A549 (cell line): ENCODE measurements around the gene PTPRN2. TPM values are rescaled to one million over a fixed set of nuclear protein-coding genes. Genes with fewer than 3 reads are reported as not detected.

Source experiments
- ATAC-seq, 2 experiments: fragments of 200-7000 bp in 1 of 2; fragments of >200 bp in 1 of 2; cut with Nextera tagmentation in 1 of 2; cut with Tn5 transposase in 1 of 2; 3 replicates each; pipeline versions ENCODE4 v1.8.0 to v1.9.1; 2018 to 2020; ENCODE audit warnings: mild to moderate bottlenecking in 1 of 2, moderate library complexity in 1 of 2
- CTCF ChIA-PET: fragments of 300-600 bp; sonication (Branson Sonifier 250); formaldehyde crosslinking; extraction: SDS; loops from one replicate; lab custom pipeline; 2021; ENCODE audit warnings: antibody characterized with exemption, inconsistent platforms; lab: Yijun Ruan, JAX
- POLR2A ChIA-PET: fragments of 350-600 bp; formaldehyde crosslinking; extraction: SDS; loops from one replicate; lab custom pipeline; 2021; ENCODE audit warnings: antibody characterized with exemption, inconsistent platforms; lab: Yijun Ruan, JAX
- DNase-seq, 2 experiments: peaks; one replicate each; pipeline versions ENCODE4 v3.0.0 to v3.0.0-alpha.2; 2011 to 2016; ENCODE audit warnings: low read depth in 1 of 2, low spot score in 1 of 2
- FAIRE-seq: peaks from 2 replicates; lab custom pipeline; 2011; peaks lifted over from hg19 to GRCh38; lab: Jason Lieb, UNC
- H3K27ac ChIP-seq, 2 experiments: fragments of >200 bp; sonication (Bioruptor Twin); formaldehyde crosslinking; 3 replicates each; pipeline ENCODE4 v1.5.1; 2016 to 2017
- H3K4me1 ChIP-seq: fragments of >200 bp; sonication (Bioruptor Twin); formaldehyde crosslinking; 3 replicates; pipeline ENCODE4 v1.6.1; 2016
- H3K4me2 ChIP-seq: fragments of >200 bp; sonication (Bioruptor Twin); formaldehyde crosslinking; 3 replicates; pipeline ENCODE4 v1.6.1; 2016
- H3K4me3 ChIP-seq: fragments of >200 bp; sonication (Bioruptor Twin); formaldehyde crosslinking; 3 replicates; pipeline ENCODE4 v1.5.1; 2016
- H3K9me3 ChIP-seq: fragments of >200 bp; sonication (Bioruptor Twin); formaldehyde crosslinking; 3 replicates; pipeline ENCODE4 v1.6.1; 2016
- BHLHE40 ChIP-seq: IDR thresholded peaks from 2 replicates; pipeline ENCODE4 v1.6.1; 2012; ENCODE audit warnings: low read depth, low read length, inconsistent platforms
- CEBPB ChIP-seq, 2 experiments: fragments of >200 bp in 1 of 2; sonication (Bioruptor Twin) in 1 of 2; formaldehyde crosslinking in 1 of 2; IDR thresholded peaks; 2 replicates each; pipeline ENCODE4 v1.6.1; 2012 to 2016
- CTCF ChIP-seq: fragments of >200 bp; sonication (Bioruptor Twin); formaldehyde crosslinking; IDR thresholded peaks from 3 replicates; pipeline ENCODE4 v1.5.1; 2016
- EP300 ChIP-seq, 2 experiments: fragments of >200 bp; sonication (Bioruptor Twin); formaldehyde crosslinking; IDR thresholded peaks; 2 replicates in 1 of 2; 3 replicates in 1 of 2; pipeline ENCODE4 v1.6.1; 2016 to 2017
- ESRRA ChIP-seq: fragments of 150-350 bp; IDR thresholded peaks from 2 replicates; pipeline ENCODE4 v1.6.1; 2014; ENCODE audit warnings: mild to moderate bottlenecking, low read length, borderline replicate concordance
- FOSB ChIP-seq: fragments of 250-450 bp; sonication (Bioruptor Pico); IDR thresholded peaks from 2 replicates; pipeline ENCODE4 v1.5.0; 2020; ENCODE audit warnings: mild to moderate bottlenecking, moderate library complexity
- HES2 ChIP-seq: fragments of >200 bp; sonication (Bioruptor Twin); formaldehyde crosslinking; IDR thresholded peaks from 2 replicates; pipeline ENCODE4 v1.6.1; 2016
- HMGXB4 ChIP-seq: fragments of 250-450 bp; sonication (Bioruptor Pico); IDR thresholded peaks from 2 replicates; pipeline ENCODE4 v1.5.0; 2021; ENCODE audit warnings: mild to moderate bottlenecking, moderate library complexity, borderline replicate concordance
- HOXB13 ChIP-seq: fragments of 250-450 bp; sonication (Bioruptor Pico); IDR thresholded peaks from 2 replicates; pipeline ENCODE4 v1.5.0; 2020; ENCODE audit warnings: low read depth, mild to moderate bottlenecking, moderate library complexity
- HOXB5 ChIP-seq: fragments of 250-450 bp; sonication (Bioruptor Pico); IDR thresholded peaks from 2 replicates; pipeline ENCODE4 v1.5.0; 2020; ENCODE audit warnings: mild to moderate bottlenecking, moderate library complexity
- KDM5A ChIP-seq: fragments of 200-600 bp; sonication (generic); IDR thresholded peaks from 2 replicates; pipeline ENCODE4 v1.6.1; 2016; ENCODE audit warnings: antibody characterized with exemption, mild to moderate bottlenecking
- PBX3 ChIP-seq: IDR thresholded peaks from 2 replicates; pipeline ENCODE4 v1.6.1; 2012
- PHF8 ChIP-seq: fragments of 200-600 bp; sonication (generic); IDR thresholded peaks from 2 replicates; pipeline ENCODE4 v1.6.1; 2016; ENCODE audit warnings: low read depth, mild to moderate bottlenecking, antibody characterized with exemption, moderate library complexity, borderline replicate concordance
- POLR2A ChIP-seq: IDR thresholded peaks from 2 replicates; pipeline ENCODE4 v1.6.1; 2012; ENCODE audit warnings: mild to moderate bottlenecking, low read length
- POLR2AphosphoS2 ChIP-seq: conservative IDR thresholded peaks from 2 replicates; pipeline ENCODE4 v1.6.1; 2012; ENCODE audit warnings: low read length, improper control_type of control experiment, inconsistent platforms
- RAD21 ChIP-seq, 2 experiments: fragments of >200 bp in 1 of 2; sonication (Bioruptor Twin) in 1 of 2; formaldehyde crosslinking in 1 of 2; IDR thresholded peaks in 1 of 2; conservative IDR thresholded peaks in 1 of 2; 2 replicates in 1 of 2; 3 replicates in 1 of 2; pipeline ENCODE4 v1.6.1; 2012 to 2018; ENCODE audit warnings: inconsistent platforms in 1 of 2
- RARB ChIP-seq: fragments of 250-450 bp; sonication (Bioruptor Pico); IDR thresholded peaks from 2 replicates; pipeline ENCODE4 v1.8.0; 2021; ENCODE audit warnings: mild to moderate bottlenecking, moderate library complexity
- TP53 ChIP-seq: fragments of 250-450 bp; sonication (Bioruptor Pico); IDR thresholded peaks from 2 replicates; pipeline ENCODE4 v1.5.0; 2021; ENCODE audit warnings: mild to moderate bottlenecking, moderate library complexity
- USF2 ChIP-seq: fragments of 450-650 bp; IDR thresholded peaks from 2 replicates; pipeline ENCODE4 v1.6.1; 2014; ENCODE audit warnings: antibody characterized with exemption
- WGBS: methylation state at CpG from one replicate; pipeline ENCODE4 v1.1.6; 2017; ENCODE audit errors: missing lambda C conversion rate; 5-methylcytosine and 5-hydroxymethylcytosine counted together
- polyA plus RNA-seq, 4 experiments: library from polyadenylated mRNA; depleted of rRNA in 3 of 4; stranded (reverse); fragments of >200 nt; fragmentation: RNase III in 1 of 4; extraction: RNeasy Plus Mini Kit Qiagen cat#74134 plus additional on column Dnase treatment in 1 of 4; gene quantifications; 2 replicates in 3 of 4; 3 replicates in 1 of 4; pipeline ENCODE4 v1.2.3, GENCODE V29; 2011 to 2017

Gene PTPRN2
- polyA plus RNA-seq, 2 of the 4 experiments (the other 2 are of a cell fraction), result 0.41 to 1.2 TPM

- no peak for FAIRE-seq
- TF ChIP-seq EP300 (IDR thresholded peaks at IDR 0.05), result no peak
- TF ChIP-seq POLR2A, result no peak
- TF ChIP-seq CEBPB (IDR thresholded peaks at IDR 0.05), result no peak
- TF ChIP-seq PHF8, result no peak
- no peak for TF ChIP-seq KDM5A
- TF ChIP-seq HOXB5 (CRISPR knock-in tag), result no peak
- TF ChIP-seq RARB, result no peak
- TF ChIP-seq PBX3, result no peak
- no peak for TF ChIP-seq USF2
- TF ChIP-seq HMGXB4 (CRISPR knock-in tag), result no peak
- no peak for TF ChIP-seq ESRRA
- no peak for TF ChIP-seq POLR2AphosphoS2
- no peak for TF ChIP-seq CTCF
- no peak for TF ChIP-seq FOSB (CRISPR knock-in tag)
- no peak for TF ChIP-seq HES2
- no peak for TF ChIP-seq RAD21 (conservative IDR thresholded peaks at IDR 0.05 in 1 of 2, IDR thresholded peaks at IDR 0.05 in 1 of 2)
- TF ChIP-seq HOXB13 (CRISPR knock-in tag), result no peak
- no peak for TF ChIP-seq BHLHE40
- TF ChIP-seq TP53, result no peak
- ChIA-PET CTCF (interaction anchor here (0.6 kb wide), 1 partner anchor 85 kb away, joined by 7 read pairs; no protein-coding TSS in a partner anchor), POLR2A (no interaction called here)
- Histone ChIP-seq H3K27ac (no peak overlapping the region), H3K4me1 (no peaks in the 10 kb centered on the region), H3K4me2 (no peak overlapping the region), H3K4me3 (no peak overlapping the region), H3K9me3 (peaks cover 15% of the 10 kb centered on the region; the same call in 1 of the 3 replicates)
- no peak for DNase-seq
- ATAC-seq, result no peak
- 42% methylated on average over 11 of the region's 14 CpGs for WGBS
These were observed 820.0 kb downstream of the PTPRN2 start for GRCh38 chr7:157767506-157768197.

GRCh38 chr7:157766098-157766497, 821.5 kb downstream of the PTPRN2 start:
- Histone ChIP-seq H3K4me1 (no peaks in the 10 kb centered on the region), H3K9me3 (peaks cover 6% of the 10 kb centered on the region; the same call in 1 of the 3 replicates), H3K27ac (no peak overlapping the region)
- no peak for DNase-seq
- ChIA-PET CTCF (no interaction called here), POLR2A (no interaction called here)
- ATAC-seq, result no peak
- no peak for TF ChIP-seq TP53
- TF ChIP-seq, all 56 proteins: peak for 0
- Histone ChIP-seq H3K4me2 (no peak overlapping the region), H3K4me3 (no peak overlapping the region)
- no peak for FAIRE-seq
